H1 (cell line): ENCODE results near the gene ETV2. TPM values are rescaled to one million over a fixed set of nuclear protein-coding genes. Genes with fewer than 3 reads are reported as not detected.
"Not testable (repeated sequence)": the region's sequence is repeated elsewhere in the genome, so short reads cannot be mapped to it uniquely, and the experiment has no call there.

Source experiments
- CTCF ChIA-PET: fragments of 300-600 bp; sonication (Branson Sonifier 250); formaldehyde crosslinking; loops from one replicate; lab custom pipeline; 2021; ENCODE audit not compliant: partially characterized antibody; lab: Charles Lee
- POLR2A ChIA-PET: fragments of 300-600 bp; sonication (Branson Sonifier 250); formaldehyde crosslinking; loops from one replicate; lab custom pipeline; 2021; ENCODE audit warnings: inconsistent platforms; ENCODE audit not compliant: partially characterized antibody; lab: Charles Lee
- DNase-seq, 2 experiments: peaks; one replicate each; pipeline versions ENCODE4 v3.0.0 to v3.0.0-alpha.2; 2010 to 2022; ENCODE audit warnings: low spot score in 2 of 2, low read depth in 1 of 2, mixed read lengths in 1 of 2
- FAIRE-seq: peaks from 2 replicates; lab custom pipeline; 2011; peaks lifted over from hg19 to GRCh38; lab: Jason Lieb, UNC
- H2AFZ ChIP-seq: 2 replicates; pipeline ENCODE4 v1.8.1; 2012; ENCODE audit warnings: low read length, inconsistent platforms
- H2AK5ac ChIP-seq: 2 replicates; pipeline ENCODE4 v1.6.1; 2013; ENCODE audit warnings: low read depth, low read length
- H2BK120ac ChIP-seq: replicated peaks from 2 replicates; pipeline ENCODE3; 2013; ENCODE audit warnings: low read depth, low read length, inconsistent platforms
- H2BK12ac ChIP-seq: 2 replicates; pipeline ENCODE4 v1.6.1; 2013; ENCODE audit warnings: low read depth, low read length
- H2BK15ac ChIP-seq: 2 replicates; pipeline ENCODE4 v1.6.1; 2013; ENCODE audit warnings: low read length
- H2BK20ac ChIP-seq: 2 replicates; pipeline ENCODE4 v1.6.1; 2013; ENCODE audit warnings: low read length
- H2BK5ac ChIP-seq: 2 replicates; pipeline ENCODE4 v1.6.1; 2013; ENCODE audit warnings: low read depth, low read length
- H3K14ac ChIP-seq: 2 replicates; pipeline ENCODE4 v1.6.1; 2013; ENCODE audit warnings: inconsistent platforms; ENCODE audit not compliant: insufficient read length
- H3K18ac ChIP-seq: 2 replicates; pipeline ENCODE4 v1.6.1; 2013; ENCODE audit warnings: low read length; ENCODE audit errors: extremely low read depth
- H3K23ac ChIP-seq: 2 replicates; pipeline ENCODE4 v1.6.1; 2013; ENCODE audit warnings: inconsistent platforms; ENCODE audit not compliant: insufficient read length
- H3K23me2 ChIP-seq: 2 replicates; pipeline ENCODE4 v1.6.1; 2013; ENCODE audit warnings: low read depth, low read length
- H3K27ac ChIP-seq: 2 replicates; pipeline ENCODE4 v1.6.1; 2011; ENCODE audit warnings: low read depth, low read length, inconsistent platforms
- H3K27me3 ChIP-seq, 4 experiments: replicated peaks in 1 of 4; 1 replicate in 1 of 4; 2 replicates in 3 of 4; pipeline versions ENCODE4 v1.6.1 to v1.8.1; 2011 to 2013; ENCODE audit warnings: low read length in 3 of 4, mild to moderate bottlenecking in 3 of 4, inconsistent platforms in 2 of 4, mixed read lengths in 2 of 4, moderate library complexity in 1 of 4; ENCODE audit not compliant: control insufficient read depth in 3 of 4, insufficient read depth in 3 of 4; ENCODE audit errors: extremely low read depth in 1 of 4
- H3K36me3 ChIP-seq, 4 experiments: 2 replicates each; pipeline versions ENCODE4 v1.6.1 to v1.8.1; 2011 to 2013; ENCODE audit warnings: mild to moderate bottlenecking in 4 of 4, low read length in 3 of 4, moderate library complexity in 2 of 4, control low read depth in 1 of 4, inconsistent platforms in 1 of 4; ENCODE audit not compliant: insufficient read depth in 4 of 4, control insufficient read depth in 2 of 4
- H3K4ac ChIP-seq: replicated peaks from 2 replicates; pipeline ENCODE3; 2013; ENCODE audit warnings: low read length, low read depth, mixed read lengths, inconsistent platforms; ENCODE audit not compliant: insufficient read length
- H3K4me1 ChIP-seq, 4 experiments: replicated peaks in 1 of 4; 1 replicate in 1 of 4; 2 replicates in 3 of 4; pipeline versions ENCODE4 v1.6.1 to v1.8.1; 2011 to 2013; ENCODE audit warnings: low read length in 3 of 4, inconsistent platforms in 2 of 4, mixed read lengths in 1 of 4; ENCODE audit not compliant: insufficient read depth in 4 of 4, control insufficient read depth in 3 of 4
- H3K4me2 ChIP-seq, 2 experiments: 2 replicates each; pipeline versions ENCODE4 v1.6.1 to v1.8.1; 2011 to 2013; ENCODE audit warnings: low read depth in 2 of 2, low read length in 2 of 2, control low read depth in 1 of 2, inconsistent platforms in 1 of 2, mild to moderate bottlenecking in 1 of 2; ENCODE audit not compliant: insufficient read depth in 1 of 2
- H3K4me3 ChIP-seq, 4 experiments: fragments of 200-600, 300-600 bp in 1 of 4; sonication (generic), shearing (Covaris generic), sonication (Bioruptor Twin) in 1 of 4; 2 replicates each; pipeline versions ENCODE4 v1.5.1 to v1.8.1; 2011 to 2016; ENCODE audit warnings: low read length in 4 of 4, low read depth in 3 of 4, control low read depth in 2 of 4, inconsistent platforms in 2 of 4, mild to moderate bottlenecking in 2 of 4, mixed read lengths in 1 of 4, moderate library complexity in 1 of 4; ENCODE audit not compliant: insufficient read depth in 2 of 4; ENCODE audit errors: extremely low read depth in 1 of 4
- H3K56ac ChIP-seq: replicated peaks from 2 replicates; pipeline ENCODE3; 2013; ENCODE audit warnings: low read depth, mild to moderate bottlenecking, mixed read lengths, low read length, inconsistent platforms; ENCODE audit not compliant: insufficient read length
- H3K79me1 ChIP-seq: 2 replicates; pipeline ENCODE4 v1.6.1; 2013; ENCODE audit warnings: low read depth, low read length, control low read depth
- H3K79me2 ChIP-seq, 2 experiments: 2 replicates each; pipeline versions ENCODE4 v1.6.1 to v1.8.1; 2012 to 2013; ENCODE audit warnings: low read length in 2 of 2, mild to moderate bottlenecking in 2 of 2, inconsistent platforms in 1 of 2; ENCODE audit not compliant: insufficient read depth in 2 of 2, control insufficient read depth in 1 of 2
- H3K9ac ChIP-seq, 4 experiments: replicated peaks in 1 of 4; 1 replicate in 1 of 4; 2 replicates in 3 of 4; pipeline versions ENCODE4 v1.6.1 to v1.8.1; 2011 to 2013; ENCODE audit warnings: low read depth in 3 of 4, low read length in 3 of 4, control low read depth in 2 of 4, mild to moderate bottlenecking in 2 of 4, moderate library complexity in 2 of 4, inconsistent platforms in 1 of 4; ENCODE audit errors: extremely low read depth in 1 of 4
- H3K9me3 ChIP-seq, 2 experiments: 2 replicates each; pipeline versions ENCODE4 v1.6.1 to v1.8.1; 2012 to 2013; ENCODE audit warnings: mild to moderate bottlenecking in 2 of 2, moderate library complexity in 2 of 2, control low read depth in 1 of 2, inconsistent platforms in 1 of 2, low read depth in 1 of 2, low read length in 1 of 2, mixed read lengths in 1 of 2; ENCODE audit not compliant: insufficient read depth in 2 of 2
- H4K20me1 ChIP-seq, 2 experiments: replicated peaks in 1 of 2; 2 replicates each; pipeline versions ENCODE3 to v1.8.1; 2011 to 2013; ENCODE audit warnings: inconsistent platforms in 2 of 2, low read length in 2 of 2, mild to moderate bottlenecking in 1 of 2; ENCODE audit not compliant: insufficient read depth in 2 of 2, control insufficient read depth in 1 of 2
- H4K5ac ChIP-seq: 2 replicates; pipeline ENCODE4 v1.6.1; 2013; ENCODE audit warnings: low read length, low read depth, mixed read lengths, inconsistent platforms; ENCODE audit not compliant: insufficient read length
- H4K8ac ChIP-seq: 2 replicates; pipeline ENCODE4 v1.8.0; 2013; ENCODE audit warnings: mild to moderate bottlenecking, moderate library complexity, low read length, inconsistent platforms; ENCODE audit not compliant: insufficient read depth; ENCODE audit errors: extremely low read depth
- H4K91ac ChIP-seq: replicated peaks from 2 replicates; pipeline ENCODE3; 2013; ENCODE audit warnings: low read length, mixed read lengths, inconsistent platforms; ENCODE audit not compliant: insufficient read length
- WGBS, 2 experiments: shearing (Covaris generic) in 1 of 2; methylation state at CpG; one replicate each; pipeline versions ENCODE4 v1.1.6 to v1.1.7; 2013 to 2015; ENCODE audit warnings: low lambda C conversion rate in 2 of 2, mixed read lengths in 2 of 2, inconsistent platforms in 1 of 2, low coverage in 1 of 2, missing lambda C conversion rate in 1 of 2; ENCODE audit not compliant: insufficient replicate concordance in 2 of 2, insufficient coverage in 1 of 2, insufficient read length in 1 of 2; ENCODE audit errors: extremely low coverage in 1 of 2, missing lambda C conversion rate in 1 of 2; 5-methylcytosine and 5-hydroxymethylcytosine counted together
- polyA plus RNA-seq, 7 experiments: library from polyadenylated mRNA; depleted of rRNA in 3 of 7; stranded (reverse) in 5 of 7; unstranded in 2 of 7; fragments of >200 nt in 5 of 7; fragments of 200-250 nt in 2 of 7; gene quantifications; 1 replicate in 5 of 7; 2 replicates in 1 of 7; 4 replicates in 1 of 7; pipeline versions ENCODE4 v1.2.1 to v1.2.3, GENCODE V29; 2011 to 2013; ENCODE audit warnings: missing spikeins in 2 of 7, mixed read lengths in 2 of 7
- total RNA-seq: library from RNA; stranded (reverse); fragmentation: NEBNext Ultra II Directional; extraction: Animal tissue kit (Norgen Biotek cat#: 25700); gene quantifications from 2 replicates; pipeline ENCODE4 v1.2.1, GENCODE V29; 2021

Gene ETV2
- total and polyA plus RNA-seq, 2 of the 8 experiments (the other 6 are each of a cell fraction or from before 2014, with no cell fraction given), result 0.88 to 1.3 TPM

GRCh38 chr19:35604436-35604835, 37.1 kb upstream of the ETV2 start:
- H3K14ac ChIP-seq, H4K8ac ChIP-seq, H3K23me2 ChIP-seq, H3K27ac ChIP-seq, H3K79me2 ChIP-seq, FAIRE-seq, H3K4me3 ChIP-seq, H2BK15ac ChIP-seq, H3K9me3 ChIP-seq, H4K5ac ChIP-seq, DNase-seq, H3K56ac ChIP-seq, H4K91ac ChIP-seq, H3K79me1 ChIP-seq, H2BK20ac ChIP-seq, H3K4me2 ChIP-seq, H2BK120ac ChIP-seq, H2BK12ac ChIP-seq, H3K27me3 ChIP-seq, H3K4me1 ChIP-seq, H2AK5ac ChIP-seq, H3K23ac ChIP-seq, H3K36me3 ChIP-seq, H3K4ac ChIP-seq, H4K20me1 ChIP-seq, H2AFZ ChIP-seq, H3K18ac ChIP-seq, H2BK5ac ChIP-seq, H3K9ac ChIP-seq: not testable (repeated sequence)
- POLR2A ChIA-PET, result interaction anchor here (0.8 to 1.7 kb wide), 3 partner anchors 24 to 48 kb away, joined by 3 to 4 read pairs (median 3); partner anchors contain the start of gene RBM42
- CTCF ChIA-PET, result interaction anchor here (0.7 to 1.4 kb wide), 3 partner anchors 13 to 328 kb away, joined by 3 to 4 read pairs (median 3); no protein-coding TSS in a partner anchor
- WGBS, 2 experiments, result 91% methylated on average over 4 of the region's 4 CpGs; no CpG with 5 or more reads in 1 of the 2 experiments

GRCh38 chr19:35607170-35607569, 34.4 kb upstream of the ETV2 start:
- H3K9ac ChIP-seq, FAIRE-seq, H3K36me3 ChIP-seq, H2BK5ac ChIP-seq, H2BK120ac ChIP-seq, H3K79me2 ChIP-seq, H3K9me3 ChIP-seq, H2BK12ac ChIP-seq, POLR2A ChIA-PET, H3K4me3 ChIP-seq, H3K14ac ChIP-seq, H2BK20ac ChIP-seq, H3K23ac ChIP-seq, H4K5ac ChIP-seq, H3K4me1 ChIP-seq, DNase-seq, H3K56ac ChIP-seq, H2AFZ ChIP-seq, H3K79me1 ChIP-seq, H3K23me2 ChIP-seq, H2AK5ac ChIP-seq, H4K20me1 ChIP-seq, H4K91ac ChIP-seq, H3K27me3 ChIP-seq, H2BK15ac ChIP-seq, H3K4me2 ChIP-seq, H3K27ac ChIP-seq, H4K8ac ChIP-seq, H3K18ac ChIP-seq, H3K4ac ChIP-seq: not testable (repeated sequence)
- WGBS, 2 experiments, result 85% methylated on average over 8 of the region's 8 CpGs; no CpG with 5 or more reads in 1 of the 2 experiments
- CTCF ChIA-PET, result interaction anchor here (0.8 to 1.8 kb wide), 3 partner anchors 14 to 51 kb away, joined by 3 to 4 read pairs (median 4); no protein-coding TSS in a partner anchor
